ENCODE data around the gene CAST.

The CAST gene

GRCh38 chr5:96687080-96687479 is 24.9 kb downstream of the CAST start:
- no peaks in the 10 kb centered on the region for H3K27me3 ChIP-seq (ENCODE audit: control insufficient read depth, low read length)

GRCh38 chr5:96687812-96688453 is 25.8 kb downstream of the CAST start:
- Histone ChIP-seq H4K20me1 (ENCODE audit: control insufficient read depth, insufficient read depth, low read depth, low read length) (peaks cover 3% of the 10 kb centered on the region; the same call in 1 of the 2 replicates), H3K27ac (ENCODE audit: low read depth, low read length) (no peak overlapping the region), H3K27me3 (ENCODE audit: control insufficient read depth, low read length) (no peaks in the 10 kb centered on the region), H3K4me2 (ENCODE audit: low read length) (peak overlapping the region; percentile 39), H3K79me2 (ENCODE audit: control insufficient read depth, low read length) (no peaks in the 10 kb centered on the region), H3K36me3 (ENCODE audit: control insufficient read depth, low read length) (no peaks in the 10 kb centered on the region), H3K9me2 (replicated peaks; ENCODE audit: control insufficient read depth, low read length) (no peaks in the 10 kb centered on the region), H3F3A (ENCODE audit: control insufficient read depth, insufficient read depth) (no peaks in the 10 kb centered on the region), H3K4me1 (ENCODE audit: control insufficient read depth, low read length) (peaks cover 10% of the 10 kb centered on the region), H3K4me3 (ENCODE audit: low read length) (no peak overlapping the region), H3K9me3 (ENCODE audit: control insufficient read depth, insufficient read depth, low read length) (no peaks in the 10 kb centered on the region)
- TF ChIP-seq CTCF (IDR thresholded peaks at IDR 0.05; ENCODE audit: low read depth, low read length, poor library complexity, severe bottlenecking) = peak; percentile 53
- TF ChIP-seq EZH2phosphoT487 (IDR thresholded peaks at IDR 0.05; ENCODE audit: borderline replicate concordance, low read length) = no peak

More at GRCh38 chr5:96687080-96687479, 24.9 kb downstream of the CAST start:
- H3K36me3 ChIP-seq (ENCODE audit: control insufficient read depth, low read length) = no peaks in the 10 kb centered on the region
- H4K20me1 ChIP-seq (ENCODE audit: control insufficient read depth, insufficient read depth, low read depth, low read length) = peaks cover 3% of the 10 kb centered on the region; the same call in 1 of the 2 replicates
- no peak overlapping the region for H3K4me3 ChIP-seq (ENCODE audit: low read length)
- H3K4me1 ChIP-seq (ENCODE audit: control insufficient read depth, low read length) = peaks cover 10% of the 10 kb centered on the region
- H3K79me2 ChIP-seq (ENCODE audit: control insufficient read depth, low read length) = no peaks in the 10 kb centered on the region
- no peaks in the 10 kb centered on the region for H3F3A ChIP-seq (ENCODE audit: control insufficient read depth, insufficient read depth)
- no peak overlapping the region for H3K27ac ChIP-seq (ENCODE audit: low read depth, low read length)
- no peaks in the 10 kb centered on the region for H3K9me2 ChIP-seq (replicated peaks; ENCODE audit: control insufficient read depth, low read length)
- H3K4me2 ChIP-seq (ENCODE audit: low read length) = peak overlapping the region; percentile 39; the same call in 1 of the 2 replicates
- no peaks in the 10 kb centered on the region for H3K9me3 ChIP-seq (ENCODE audit: control insufficient read depth, insufficient read depth, low read length)
- TF ChIP-seq EZH2phosphoT487 (IDR thresholded peaks at IDR 0.05; ENCODE audit: borderline replicate concordance, low read length) (no peak), CTCF (IDR thresholded peaks at IDR 0.05; ENCODE audit: low read depth, low read length, poor library complexity, severe bottlenecking) (no peak)

- H3K36me3 ChIP-seq (ENCODE audit: control insufficient read depth, low read length) = no peaks in the 10 kb centered on the region
- TF ChIP-seq CTCF (IDR thresholded peaks at IDR 0.05; ENCODE audit: low read depth, low read length, poor library complexity, severe bottlenecking) (no peak), EZH2phosphoT487 (IDR thresholded peaks at IDR 0.05; ENCODE audit: borderline replicate concordance, low read length) (no peak)
- no peaks in the 10 kb centered on the region for H3K27me3 ChIP-seq (ENCODE audit: control insufficient read depth, low read length)
- H3K4me1 ChIP-seq (ENCODE audit: control insufficient read depth, low read length) = peaks cover 10% of the 10 kb centered on the region
- H3K27ac ChIP-seq (ENCODE audit: low read depth, low read length) = no peak overlapping the region
- H3K9me3 ChIP-seq (ENCODE audit: control insufficient read depth, insufficient read depth, low read length) = no peaks in the 10 kb centered on the region
- no peaks in the 10 kb centered on the region for H3K9me2 ChIP-seq (replicated peaks; ENCODE audit: control insufficient read depth, low read length)
- H4K20me1 ChIP-seq (ENCODE audit: control insufficient read depth, insufficient read depth, low read depth, low read length) = peaks cover 3% of the 10 kb centered on the region; the same call in 1 of the 2 replicates
- H3F3A ChIP-seq (ENCODE audit: control insufficient read depth, insufficient read depth) = no peaks in the 10 kb centered on the region
- H3K79me2 ChIP-seq (ENCODE audit: control insufficient read depth, low read length) = no peaks in the 10 kb centered on the region
- no peak overlapping the region for H3K4me3 ChIP-seq (ENCODE audit: low read length)
- no peak overlapping the region for H3K4me2 ChIP-seq (ENCODE audit: low read length)
These were observed 28.7 kb downstream of the CAST start for GRCh38 chr5:96690861-96691260.
